ENCODE data around the gene ARHGAP18. TPM values are rescaled to one million over a fixed set of nuclear protein-coding genes. Genes with fewer than 3 reads are reported as not detected.

Gene ARHGAP18
- polyA plus RNA-seq, 1 of the 3 experiments (the other 2 are of a cell fraction), result 25.0 TPM

DNA sequence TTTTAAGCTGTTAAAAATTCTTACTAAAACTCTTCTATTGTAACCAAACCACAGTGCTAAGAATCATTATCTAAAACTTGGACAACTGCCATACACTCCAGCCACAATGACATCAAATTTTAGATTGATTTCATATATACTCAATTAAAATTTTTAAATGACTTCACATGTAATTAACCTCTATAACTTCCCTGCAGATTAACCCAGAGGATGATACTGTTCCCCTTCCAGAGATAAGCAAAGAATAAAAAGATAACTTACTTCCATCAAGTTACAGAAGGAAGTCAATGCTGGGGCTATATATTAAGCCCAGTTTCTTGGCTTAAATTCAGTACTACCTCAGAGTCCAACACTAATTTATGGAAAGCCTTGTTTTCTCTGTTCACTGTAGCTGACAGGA is 71.3 kb downstream of the ARHGAP18 start:
- H3K79me2 ChIP-seq (ENCODE audit: insufficient read depth), result peaks cover 81% of the 10 kb centered on the region
- peak overlapping the region; percentile 2 to 56; a peak in 3 of 4 replicates for H3K27ac ChIP-seq (ENCODE audit: low read depth in 2 of 2, low read length in 1 of 2)
- TF ChIP-seq JUND (IDR thresholded peaks at IDR 0.05), result no peak
- no peak for TF ChIP-seq EZH2phosphoT487 (IDR thresholded peaks at IDR 0.05; ENCODE audit: borderline replicate concordance, low read depth)
- TF ChIP-seq, protein P1, sequence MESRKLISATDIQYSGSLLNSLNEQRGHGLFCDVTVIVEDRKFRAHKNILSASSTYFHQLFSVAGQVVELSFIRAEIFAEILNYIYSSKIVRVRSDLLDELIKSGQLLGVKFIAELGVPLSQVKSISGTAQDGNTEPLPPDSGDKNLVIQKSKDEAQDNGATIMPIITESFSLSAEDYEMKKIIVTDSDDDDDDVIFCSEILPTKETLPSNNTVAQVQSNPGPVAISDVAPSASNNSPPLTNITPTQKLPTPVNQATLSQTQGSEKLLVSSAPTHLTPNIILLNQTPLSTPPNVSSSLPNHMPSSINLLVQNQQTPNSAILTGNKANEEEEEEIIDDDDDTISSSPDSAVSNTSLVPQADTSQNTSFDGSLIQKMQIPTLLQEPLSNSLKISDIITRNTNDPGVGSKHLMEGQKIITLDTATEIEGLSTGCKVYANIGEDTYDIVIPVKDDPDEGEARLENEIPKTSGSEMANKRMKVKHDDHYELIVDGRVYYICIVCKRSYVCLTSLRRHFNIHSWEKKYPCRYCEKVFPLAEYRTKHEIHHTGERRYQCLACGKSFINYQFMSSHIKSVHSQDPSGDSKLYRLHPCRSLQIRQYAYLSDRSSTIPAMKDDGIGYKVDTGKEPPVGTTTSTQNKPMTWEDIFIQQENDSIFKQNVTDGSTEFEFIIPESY (IDR thresholded peaks at IDR 0.05; ENCODE audit: borderline replicate concordance, low read depth), result no peak
- no peak for TF ChIP-seq GABPA (IDR thresholded peaks at IDR 0.05; ENCODE audit: low read depth)
- TF ChIP-seq, protein P2, sequence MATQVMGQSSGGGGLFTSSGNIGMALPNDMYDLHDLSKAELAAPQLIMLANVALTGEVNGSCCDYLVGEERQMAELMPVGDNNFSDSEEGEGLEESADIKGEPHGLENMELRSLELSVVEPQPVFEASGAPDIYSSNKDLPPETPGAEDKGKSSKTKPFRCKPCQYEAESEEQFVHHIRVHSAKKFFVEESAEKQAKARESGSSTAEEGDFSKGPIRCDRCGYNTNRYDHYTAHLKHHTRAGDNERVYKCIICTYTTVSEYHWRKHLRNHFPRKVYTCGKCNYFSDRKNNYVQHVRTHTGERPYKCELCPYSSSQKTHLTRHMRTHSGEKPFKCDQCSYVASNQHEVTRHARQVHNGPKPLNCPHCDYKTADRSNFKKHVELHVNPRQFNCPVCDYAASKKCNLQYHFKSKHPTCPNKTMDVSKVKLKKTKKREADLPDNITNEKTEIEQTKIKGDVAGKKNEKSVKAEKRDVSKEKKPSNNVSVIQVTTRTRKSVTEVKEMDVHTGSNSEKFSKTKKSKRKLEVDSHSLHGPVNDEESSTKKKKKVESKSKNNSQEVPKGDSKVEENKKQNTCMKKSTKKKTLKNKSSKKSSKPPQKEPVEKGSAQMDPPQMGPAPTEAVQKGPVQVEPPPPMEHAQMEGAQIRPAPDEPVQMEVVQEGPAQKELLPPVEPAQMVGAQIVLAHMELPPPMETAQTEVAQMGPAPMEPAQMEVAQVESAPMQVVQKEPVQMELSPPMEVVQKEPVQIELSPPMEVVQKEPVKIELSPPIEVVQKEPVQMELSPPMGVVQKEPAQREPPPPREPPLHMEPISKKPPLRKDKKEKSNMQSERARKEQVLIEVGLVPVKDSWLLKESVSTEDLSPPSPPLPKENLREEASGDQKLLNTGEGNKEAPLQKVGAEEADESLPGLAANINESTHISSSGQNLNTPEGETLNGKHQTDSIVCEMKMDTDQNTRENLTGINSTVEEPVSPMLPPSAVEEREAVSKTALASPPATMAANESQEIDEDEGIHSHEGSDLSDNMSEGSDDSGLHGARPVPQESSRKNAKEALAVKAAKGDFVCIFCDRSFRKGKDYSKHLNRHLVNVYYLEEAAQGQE (IDR thresholded peaks at IDR 0.05; ENCODE audit: low read depth, low read length), result no peak
- TF ChIP-seq, protein P3, sequence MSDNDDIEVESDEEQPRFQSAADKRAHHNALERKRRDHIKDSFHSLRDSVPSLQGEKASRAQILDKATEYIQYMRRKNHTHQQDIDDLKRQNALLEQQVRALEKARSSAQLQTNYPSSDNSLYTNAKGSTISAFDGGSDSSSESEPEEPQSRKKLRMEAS (IDR thresholded peaks at IDR 0.05; ENCODE audit: low read depth), result no peak
- no peak for TF ChIP-seq ELF1 (IDR thresholded peaks at IDR 0.05)
- no peak for TF ChIP-seq EP300 (IDR thresholded peaks at IDR 0.05; ENCODE audit: borderline replicate concordance in 1 of 2, low read depth in 1 of 2, low read length in 1 of 2)
- TF ChIP-seq, protein P4, sequence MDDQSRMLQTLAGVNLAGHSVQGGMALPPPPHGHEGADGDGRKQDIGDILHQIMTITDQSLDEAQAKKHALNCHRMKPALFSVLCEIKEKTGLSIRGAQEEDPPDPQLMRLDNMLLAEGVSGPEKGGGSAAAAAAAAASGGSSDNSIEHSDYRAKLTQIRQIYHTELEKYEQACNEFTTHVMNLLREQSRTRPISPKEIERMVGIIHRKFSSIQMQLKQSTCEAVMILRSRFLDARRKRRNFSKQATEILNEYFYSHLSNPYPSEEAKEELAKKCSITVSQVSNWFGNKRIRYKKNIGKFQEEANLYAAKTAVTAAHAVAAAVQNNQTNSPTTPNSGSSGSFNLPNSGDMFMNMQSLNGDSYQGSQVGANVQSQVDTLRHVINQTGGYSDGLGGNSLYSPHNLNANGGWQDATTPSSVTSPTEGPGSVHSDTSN (IDR thresholded peaks at IDR 0.05), result 0 out of 2 replicates have a peak, but pooled peaks have one; percentile 2
- no peak for TF ChIP-seq FOXJ3 (CRISPR knock-in tag; IDR thresholded peaks at IDR 0.05)
- no peak for TF ChIP-seq GATA2 (CRISPR knock-in tag; IDR thresholded peaks at IDR 0.05)
- TF ChIP-seq TAF1 (IDR thresholded peaks at IDR 0.05; ENCODE audit: borderline replicate concordance, low read depth, low read length), result no peak
- no peak for TF ChIP-seq RXRA (IDR thresholded peaks at IDR 0.05; ENCODE audit: borderline replicate concordance, low read depth)
- no peak for TF ChIP-seq RAD21 (IDR thresholded peaks at IDR 0.05; ENCODE audit: low read length)
- TF ChIP-seq MXI1 (IDR thresholded peaks at IDR 0.05; ENCODE audit: low read depth, low read length), result no peak
- TF ChIP-seq FOXM1 (IDR thresholded peaks at IDR 0.05; ENCODE audit: low read depth), result no peak
- 0 out of 2 replicates have a peak, but pooled peaks have one; percentile 4 for TF ChIP-seq TCF12 (IDR thresholded peaks at IDR 0.05)
- no peak for TF ChIP-seq POLR2AphosphoS5 (IDR thresholded peaks at IDR 0.05; ENCODE audit: low read depth, low read length)
- no peaks in the 10 kb centered on the region for H4K20me1 ChIP-seq (ENCODE audit: insufficient read depth)
- H3K4me2 ChIP-seq, result no peak overlapping the region
- CTCF ChIA-PET, result interaction anchor here (0.7 kb wide), 1 partner anchor 18 kb away, joined by 3 read pairs; no protein-coding TSS in a partner anchor
- no peak overlapping the region; the same call in 1 of the 2 replicates for H3K9ac ChIP-seq
- peaks cover 3 to 44% of the 10 kb centered on the region in 2 experiments for H3K4me1 ChIP-seq (ENCODE audit: control insufficient read depth in 1 of 2, insufficient read depth in 2 of 2, low read depth in 1 of 2, low read length in 1 of 2)
- no peak overlapping the region for H3K4me3 ChIP-seq (ENCODE audit: low read depth in 2 of 2, low read length in 1 of 2)
- H3K27me3 ChIP-seq (ENCODE audit: insufficient read depth), result no peaks in the 10 kb centered on the region
- peaks cover 62% of the 10 kb centered on the region for H3F3A ChIP-seq (replicated peaks; ENCODE audit: insufficient read depth)
- no peak overlapping the region for H2AFZ ChIP-seq (ENCODE audit: low read depth)
- H3K9me2 ChIP-seq, result no peaks in the 10 kb centered on the region
- H3K36me3 ChIP-seq (replicated peaks in 1 of 2; ENCODE audit: control insufficient read depth in 1 of 2, insufficient read depth in 2 of 2, low read length in 1 of 2), result peaks cover 12 to 74% of the 10 kb centered on the region in 2 experiments
- POLR2A ChIA-PET, result no interaction called here
- no peaks in the 10 kb centered on the region for H3K9me3 ChIP-seq
- no peak for DNase-seq

All from SK-N-SH (cell line).